Vagina (tissue), 2 donors: ENCODE results near the gene IQCN. TPM values are rescaled to one million over a fixed set of nuclear protein-coding genes. Genes with fewer than 3 reads are reported as not detected.

Experiments
- DNase-seq, 2 donors: peaks; one replicate each; pipeline ENCODE4 v3.0.0-alpha.2; 2017; ENCODE audit errors: extremely low spot score in 2 of 2
- H3K27ac ChIP-seq: fragments of 200-600 bp; sonication (generic); one replicate; pipeline ENCODE4 v1.5.1; 2019
- H3K27me3 ChIP-seq: fragments of 200-600 bp; sonication (generic); one replicate; pipeline ENCODE4 v1.5.1; 2019
- H3K36me3 ChIP-seq, 2 donors: fragments of 200-600 bp; sonication (generic); one replicate each; pipeline ENCODE4 v1.5.1; 2017 to 2019
- H3K4me1 ChIP-seq: fragments of 200-600 bp; sonication (generic); one replicate; pipeline ENCODE4 v1.5.1; 2019
- H3K4me3 ChIP-seq, 2 donors: fragments of 200-600 bp; sonication (generic); 1 replicate in 1 of 2; 2 replicates in 1 of 2; pipeline ENCODE4 v1.5.1; 2016 to 2019
- H3K9me3 ChIP-seq: fragments of 200-600 bp; sonication (generic); one replicate; pipeline ENCODE4 v1.5.1; 2019
- CTCF ChIP-seq, 3 experiments: fragments of 450-650 bp in 2 of 3; fragments of 200-600 bp in 1 of 3; sonication (generic) in 1 of 3; IDR thresholded peaks; one replicate each; pipeline ENCODE4 v1.5.1; 2017 to 2019; ENCODE audit warnings: antibody characterized with exemption in 3 of 3, mild to moderate bottlenecking in 2 of 3, moderate library complexity in 2 of 3
- POLR2A ChIP-seq, 2 donors: fragments of 450-650 bp; IDR thresholded peaks; one replicate each; pipeline ENCODE4 v1.6.1; 2017; ENCODE audit warnings: antibody characterized with exemption in 2 of 2, mild to moderate bottlenecking in 2 of 2, moderate library complexity in 2 of 2
- POLR2AphosphoS5 ChIP-seq, 2 donors: sonication (generic); formaldehyde crosslinking; IDR thresholded peaks; one replicate each; pipeline ENCODE4 v1.9.0; 2017; ENCODE audit warnings: antibody characterized with exemption in 2 of 2, mild to moderate bottlenecking in 2 of 2, low read depth in 1 of 2; ENCODE audit not compliant: insufficient read depth in 1 of 2
- intact Hi-C: fragments of 100-400 bp; cut with DNase I; formaldehyde crosslinking; loops from one replicate; pipeline ENCODE4 v1.15.1; 2023
- total RNA-seq: library from RNA; depleted of rRNA; stranded (reverse); fragments of >200 nt; gene quantifications from one replicate; pipeline ENCODE4 v1.2.3, GENCODE V29; 2016

IQCN gene
- total RNA-seq, 1 donor from 2014 or later: 4.4 TPM

GRCh38 chr19:18219911-18220631 is 54.2 kb downstream of the IQCN start:
- H3K27me3 ChIP-seq: no peaks in the 10 kb centered on the region
- TF ChIP-seq CTCF (IDR thresholded peaks at IDR 0.05) (no peak), POLR2AphosphoS5 (IDR thresholded peaks at IDR 0.05; ENCODE audit: insufficient read depth in 1 of 2, low read depth in 1 of 2) (no peak), POLR2A (IDR thresholded peaks at IDR 0.05) (no peak)

GRCh38 chr19:18218600-18218999 is 55.7 kb downstream of the IQCN start:
- Histone ChIP-seq H3K36me3 (no peaks in the 10 kb centered on the region), H3K27me3 (no peaks in the 10 kb centered on the region), H3K27ac (no peak overlapping the region), H3K4me1 (peaks cover 5% of the 10 kb centered on the region), H3K4me3 (no peak overlapping the region), H3K9me3 (no peaks in the 10 kb centered on the region)
- intact Hi-C loops: no loop called here
- no peak for DNase-seq
- no peak for TF ChIP-seq CTCF (IDR thresholded peaks at IDR 0.05)
- TF ChIP-seq POLR2A (IDR thresholded peaks at IDR 0.05): no peak
- no peak for TF ChIP-seq POLR2AphosphoS5 (IDR thresholded peaks at IDR 0.05; ENCODE audit: insufficient read depth in 1 of 2, low read depth in 1 of 2)

More at GRCh38 chr19:18219911-18220631, 54.2 kb downstream of the IQCN start:
- no peak for DNase-seq
- Histone ChIP-seq H3K4me3 (no peak overlapping the region), H3K36me3 (no peaks in the 10 kb centered on the region), H3K4me1 (peaks cover 16% of the 10 kb centered on the region), H3K9me3 (no peaks in the 10 kb centered on the region), H3K27ac (no peak overlapping the region)
- intact Hi-C loops: no loop called here

GRCh38 chr19:18218159-18218558 is 56.1 kb downstream of the IQCN start:
- intact Hi-C loops: no loop called here
- H3K27ac ChIP-seq: no peak overlapping the region
- no peaks in the 10 kb centered on the region for H3K27me3 ChIP-seq
- no peaks in the 10 kb centered on the region for H3K9me3 ChIP-seq
- H3K4me1 ChIP-seq: peaks cover 5% of the 10 kb centered on the region
- H3K4me3 ChIP-seq: no peak overlapping the region
- no peak for TF ChIP-seq POLR2AphosphoS5 (IDR thresholded peaks at IDR 0.05; ENCODE audit: insufficient read depth in 1 of 2, low read depth in 1 of 2)
- no peak for TF ChIP-seq POLR2A (IDR thresholded peaks at IDR 0.05)
- TF ChIP-seq CTCF (IDR thresholded peaks at IDR 0.05): no peak
- no peak for DNase-seq
- H3K36me3 ChIP-seq: no peaks in the 10 kb centered on the region

GRCh38 chr19:18216789-18217188 is 57.5 kb downstream of the IQCN start:
- Histone ChIP-seq H3K9me3 (no peaks in the 10 kb centered on the region), H3K4me1 (peaks cover 5% of the 10 kb centered on the region), H3K27ac (no peak overlapping the region), H3K4me3 (no peak overlapping the region), H3K27me3 (no peaks in the 10 kb centered on the region), H3K36me3 (no peaks in the 10 kb centered on the region)
- no peak for DNase-seq
- TF ChIP-seq CTCF (IDR thresholded peaks at IDR 0.05): no peak
- TF ChIP-seq POLR2AphosphoS5 (IDR thresholded peaks at IDR 0.05; ENCODE audit: insufficient read depth in 1 of 2, low read depth in 1 of 2): no peak
- TF ChIP-seq POLR2A (IDR thresholded peaks at IDR 0.05): no peak
- intact Hi-C loops: no loop called here

GRCh38 chr19:18214779-18215433 is 59.3 kb downstream of the IQCN start:
- H3K27me3 ChIP-seq: no peaks in the 10 kb centered on the region
- intact Hi-C loops: no loop called here
- no peak overlapping the region for H3K27ac ChIP-seq
- H3K4me1 ChIP-seq: no peaks in the 10 kb centered on the region
- H3K36me3 ChIP-seq: no peaks in the 10 kb centered on the region
- no peaks in the 10 kb centered on the region for H3K9me3 ChIP-seq
- DNase-seq: no peak
- no peak for TF ChIP-seq CTCF (IDR thresholded peaks at IDR 0.05)
- no peak for TF ChIP-seq POLR2AphosphoS5 (IDR thresholded peaks at IDR 0.05; ENCODE audit: insufficient read depth in 1 of 2, low read depth in 1 of 2)
- no peak for TF ChIP-seq POLR2A (IDR thresholded peaks at IDR 0.05)
- H3K4me3 ChIP-seq: no peak overlapping the region
